ENCODE measurements around the gene TNIK.

The TNIK gene

DNA sequence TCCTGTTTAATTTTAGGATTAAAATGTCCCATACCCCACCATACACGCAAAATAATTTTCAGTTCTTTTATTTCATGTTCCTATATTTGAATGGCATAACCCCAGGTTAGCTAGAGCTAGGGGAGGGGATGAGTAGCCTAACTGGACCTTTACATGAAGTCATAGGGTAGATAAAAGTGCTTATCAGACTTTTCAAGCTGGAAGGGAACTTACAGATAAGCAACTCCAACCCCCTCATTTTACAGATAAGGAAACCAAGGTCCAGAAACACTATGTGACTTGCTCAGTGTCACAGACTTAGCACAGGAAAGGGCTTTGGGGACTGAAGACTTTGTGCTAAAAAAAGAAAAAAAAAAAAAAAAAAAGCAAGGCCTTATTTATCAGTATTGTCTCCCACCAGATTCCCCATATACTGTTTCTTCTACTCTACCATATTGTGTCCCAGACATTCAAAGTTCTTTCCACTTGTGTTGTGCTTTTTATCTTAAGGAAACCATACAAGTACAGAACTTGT, 10.6 kb upstream of the TNIK start:
- no peak for DNase-seq (ENCODE audit: extremely low read depth, low read depth)
- TF ChIP-seq, protein P1, sequence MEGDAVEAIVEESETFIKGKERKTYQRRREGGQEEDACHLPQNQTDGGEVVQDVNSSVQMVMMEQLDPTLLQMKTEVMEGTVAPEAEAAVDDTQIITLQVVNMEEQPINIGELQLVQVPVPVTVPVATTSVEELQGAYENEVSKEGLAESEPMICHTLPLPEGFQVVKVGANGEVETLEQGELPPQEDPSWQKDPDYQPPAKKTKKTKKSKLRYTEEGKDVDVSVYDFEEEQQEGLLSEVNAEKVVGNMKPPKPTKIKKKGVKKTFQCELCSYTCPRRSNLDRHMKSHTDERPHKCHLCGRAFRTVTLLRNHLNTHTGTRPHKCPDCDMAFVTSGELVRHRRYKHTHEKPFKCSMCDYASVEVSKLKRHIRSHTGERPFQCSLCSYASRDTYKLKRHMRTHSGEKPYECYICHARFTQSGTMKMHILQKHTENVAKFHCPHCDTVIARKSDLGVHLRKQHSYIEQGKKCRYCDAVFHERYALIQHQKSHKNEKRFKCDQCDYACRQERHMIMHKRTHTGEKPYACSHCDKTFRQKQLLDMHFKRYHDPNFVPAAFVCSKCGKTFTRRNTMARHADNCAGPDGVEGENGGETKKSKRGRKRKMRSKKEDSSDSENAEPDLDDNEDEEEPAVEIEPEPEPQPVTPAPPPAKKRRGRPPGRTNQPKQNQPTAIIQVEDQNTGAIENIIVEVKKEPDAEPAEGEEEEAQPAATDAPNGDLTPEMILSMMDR (IDR thresholded peaks at IDR 0.05; ENCODE audit: low read depth, low read length), result no peak

DNA sequence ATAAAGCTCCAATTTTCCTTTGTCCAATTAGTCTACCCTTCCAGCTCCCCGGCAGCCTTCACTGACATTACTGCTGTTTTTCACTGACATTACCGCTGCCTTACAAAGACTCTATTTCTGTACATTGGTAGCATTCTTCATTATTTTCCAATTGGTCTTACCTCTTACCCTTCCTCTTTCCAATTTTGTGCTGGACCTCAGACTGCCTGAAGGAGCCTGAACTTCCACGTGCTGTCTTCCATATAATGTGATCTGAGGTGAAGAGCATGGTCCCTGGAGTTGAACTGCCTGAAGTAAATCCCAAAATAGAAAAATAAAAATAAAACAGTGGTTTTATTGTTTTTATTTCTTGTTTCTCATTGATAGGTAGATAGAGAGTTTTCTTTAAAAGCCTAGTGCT, 9.2 kb upstream of the TNIK start:
- TF ChIP-seq, protein P1 (IDR thresholded peaks at IDR 0.05; ENCODE audit: low read depth, low read length), result no peak
- DNase-seq (ENCODE audit: extremely low read depth, low read depth), result no peak

DNA sequence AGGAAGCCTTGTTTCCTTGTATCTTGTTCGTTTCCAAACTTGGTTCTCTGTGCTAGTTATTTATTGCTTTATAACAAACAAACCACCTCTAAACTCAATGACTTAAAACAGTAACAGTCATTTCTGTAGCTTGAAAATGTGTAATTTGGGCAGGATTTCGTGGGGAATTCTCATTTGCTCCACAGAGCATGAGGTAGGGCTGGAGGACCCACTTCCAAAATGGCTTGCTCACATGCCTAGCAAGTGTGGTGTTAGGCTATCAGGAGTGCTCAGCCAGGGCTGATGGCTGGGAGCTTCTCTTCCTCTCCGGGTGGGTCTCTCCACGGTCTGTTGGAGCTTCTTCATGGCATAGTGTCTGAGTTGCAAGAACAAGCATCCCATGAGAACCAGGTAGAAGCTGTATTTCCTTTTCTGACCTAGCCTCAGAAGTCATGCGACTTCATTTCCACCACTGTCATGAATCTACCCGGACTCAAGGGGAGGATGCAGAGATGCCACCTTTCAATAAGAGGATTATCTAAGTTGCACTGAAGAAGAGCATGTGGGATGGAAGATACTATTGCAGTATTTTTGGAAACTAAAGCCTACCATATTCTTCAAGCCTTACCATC, 8.2 kb upstream of the TNIK start:
- DNase-seq (ENCODE audit: extremely low read depth, low read depth), result no peak
- TF ChIP-seq, protein P1 (IDR thresholded peaks at IDR 0.05; ENCODE audit: low read depth, low read length), result no peak

DNA sequence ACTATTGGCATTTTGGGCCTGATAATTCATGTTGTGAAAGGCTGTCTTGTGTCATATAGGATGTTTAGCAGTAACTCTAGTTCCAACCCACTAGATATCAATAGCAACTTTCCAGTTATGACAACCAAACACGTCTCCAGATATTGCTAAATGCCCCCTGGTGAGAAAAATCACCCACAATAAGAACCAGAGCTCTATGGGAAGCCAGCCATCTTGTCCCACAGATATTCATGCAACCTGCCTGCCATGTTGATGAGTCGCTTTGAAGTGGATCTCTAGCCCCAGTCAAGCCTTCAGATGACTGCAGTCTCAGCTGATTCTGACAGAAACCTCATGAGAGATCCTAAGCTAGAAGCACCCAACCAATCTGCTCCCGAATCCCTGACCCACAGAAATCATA, 5.6 kb upstream of the TNIK start:
- DNase-seq (ENCODE audit: extremely low read depth, low read depth), result no peak
- TF ChIP-seq, protein P1 (IDR thresholded peaks at IDR 0.05; ENCODE audit: low read depth, low read length), result no peak

DNA sequence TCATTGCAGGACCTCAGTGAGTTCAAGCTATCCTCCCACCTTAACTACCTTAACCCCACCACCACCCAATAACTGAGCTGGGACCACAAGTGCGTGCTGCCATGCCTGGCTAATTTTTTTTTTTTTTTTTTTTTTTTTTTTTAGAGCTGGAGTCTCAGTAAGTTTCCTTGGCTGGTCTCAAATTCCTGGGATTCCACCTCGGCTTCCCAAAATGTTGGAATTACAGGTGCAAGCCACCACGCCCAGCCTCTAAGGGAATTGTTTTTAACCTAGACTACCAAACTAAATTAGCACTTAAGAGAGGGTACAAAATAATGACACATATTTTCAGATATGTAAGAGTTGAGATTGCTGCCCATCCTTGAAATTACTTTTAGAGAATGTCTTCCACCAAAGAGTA, 4.3 kb upstream of the TNIK start:
- TF ChIP-seq, protein P1 (IDR thresholded peaks at IDR 0.05; ENCODE audit: low read depth, low read length), result no peak
- DNase-seq (ENCODE audit: extremely low read depth, low read depth), result no peak

DNA sequence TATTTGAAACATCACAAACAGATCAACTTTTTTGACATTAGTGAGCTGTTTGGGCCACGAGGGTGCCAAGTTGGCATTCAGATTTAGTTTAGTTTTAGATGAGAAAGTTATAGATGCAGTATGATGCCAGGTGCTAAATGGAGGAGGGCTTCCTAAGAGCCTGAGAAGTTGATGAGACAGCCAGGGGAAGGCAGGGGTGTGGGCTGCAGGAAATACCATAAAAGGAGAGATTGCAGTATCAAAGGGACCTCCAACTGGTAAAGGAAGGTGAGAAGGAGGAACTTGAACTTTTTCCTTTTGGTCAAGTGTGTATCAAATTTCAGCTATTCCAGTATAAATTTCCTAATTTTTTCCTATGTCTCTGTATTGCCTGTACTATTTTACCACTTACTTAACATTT, 2.0 kb upstream of the TNIK start:
- TF ChIP-seq, protein P1 (IDR thresholded peaks at IDR 0.05; ENCODE audit: low read depth, low read length), result no peak
- no peak for DNase-seq (ENCODE audit: extremely low read depth, low read depth)

DNA sequence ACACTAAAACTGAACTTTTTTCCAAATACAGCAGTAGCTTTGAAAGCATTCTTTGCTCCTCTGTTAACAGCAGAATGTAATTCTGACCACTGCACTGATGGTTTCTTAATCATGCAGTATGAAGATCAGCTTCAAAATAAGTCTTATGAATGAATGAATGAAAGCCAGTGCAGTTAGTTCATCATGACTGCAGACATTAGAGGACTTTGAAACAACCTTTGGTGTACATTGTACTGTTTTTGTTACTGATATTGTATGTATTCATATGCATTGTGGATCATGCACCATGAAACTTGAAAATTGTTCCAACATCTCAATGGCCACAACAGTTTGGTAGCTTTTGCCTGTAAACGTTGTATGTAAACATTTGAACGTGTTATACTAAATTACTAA, 1.3 kb upstream of the TNIK start:
- no peak for DNase-seq (ENCODE audit: extremely low read depth, low read depth)
- TF ChIP-seq, protein P1 (IDR thresholded peaks at IDR 0.05; ENCODE audit: low read depth, low read length), result no peak

All from AG09319 (cell line).